ENCODE data around the gene CMKLR1. TPM values are rescaled to one million over a fixed set of nuclear protein-coding genes. Genes with fewer than 3 reads are reported as not detected.

The CMKLR1 gene
- total RNA-seq, 1 experiment from 2014 or later = 0.15 TPM

- Histone ChIP-seq H3K27ac (ENCODE audit: low read depth, low read length) (no peak overlapping the region), H3K9me3 (ENCODE audit: control insufficient read depth in 1 of 2, insufficient read depth in 1 of 2, low read depth in 1 of 2, low read length in 2 of 2) (no peaks in the 10 kb centered on the region; a peak in 1 of 4 replicates), H3K9ac (ENCODE audit: low read length) (no peak overlapping the region), H3K4me1 (ENCODE audit: control insufficient read depth in 1 of 2, insufficient read depth in 2 of 2, low read length in 2 of 2) (no peaks in the 10 kb centered on the region), H3K79me2 (ENCODE audit: insufficient read depth, low read length) (no peaks in the 10 kb centered on the region), H3K27me3 (ENCODE audit: insufficient read depth, low read length) (peaks cover 42% of the 10 kb centered on the region), H3K36me3 (ENCODE audit: control insufficient read depth in 1 of 2, insufficient read depth in 2 of 2, low read length in 2 of 2) (no peaks in the 10 kb centered on the region), H3K4me2 (ENCODE audit: low read length) (no peak overlapping the region), H4K20me1 (ENCODE audit: insufficient read depth) (no peaks in the 10 kb centered on the region), H2AFZ (ENCODE audit: low read depth, low read length, poor library complexity, severe bottlenecking) (no peak overlapping the region), H3K9me2 (ENCODE audit: insufficient read depth) (no peaks in the 10 kb centered on the region), H3K4me3 (replicated peaks in 1 of 2; ENCODE audit: low read depth in 1 of 2, low read length in 2 of 2) (no peak overlapping the region)
- no TSS peak for BruUV-seq (replicated peaks)
- intact Hi-C loops (cut with micrococcal nuclease) = no loop called here
- no peak for TF ChIP-seq POLR2A (IDR thresholded peaks at IDR 0.05; ENCODE audit: borderline replicate concordance, extremely low read depth, insufficient read depth, insufficient read length)
- TF ChIP-seq FOSL1 (IDR thresholded peaks at IDR 0.05; ENCODE audit: low read depth) = no peak
- no peak for TF ChIP-seq SP1 (IDR thresholded peaks at IDR 0.05; ENCODE audit: low read depth)
- TF ChIP-seq ZNF274 (IDR thresholded peaks at IDR 0.05; ENCODE audit: low read depth, low read length) = no peak
- no peak for TF ChIP-seq RAD21 (IDR thresholded peaks at IDR 0.05; ENCODE audit: low read depth)
- TF ChIP-seq JUND (IDR thresholded peaks at IDR 0.05) = no peak
- TF ChIP-seq REST (IDR thresholded peaks at IDR 0.05; ENCODE audit: low read depth) = no peak
- no peak for TF ChIP-seq CEBPB (IDR thresholded peaks at IDR 0.05; ENCODE audit: low read depth)
- TF ChIP-seq ELF1 (IDR thresholded peaks at IDR 0.05; ENCODE audit: borderline replicate concordance, low read depth) = no peak
- no peak for TF ChIP-seq SRF (IDR thresholded peaks at IDR 0.05; ENCODE audit: low read depth)
- TF ChIP-seq MAX (IDR thresholded peaks at IDR 0.05) = no peak
- TF ChIP-seq CBX3 (IDR thresholded peaks at IDR 0.05; ENCODE audit: low read depth) = no peak
- ChIA-PET POLR2A (no interaction called here), RAD21 (ENCODE audit: low non-redundant PET in 1 of 2, low total read pairs in 2 of 2, uncharacterized antibody in 2 of 2, unreplicated experiment in 2 of 2) (no interaction called here), CTCF (no interaction called here)
- DNase-seq (ENCODE audit: low read depth, low spot score) = no peak
- no peak for ATAC-seq
Measured at GRCh38 chr12:108360057-108360456, 20.9 kb upstream of the CMKLR1 start.
